Mesenchymal stem cell (in vitro differentiated cells and primary cell): ENCODE results near the gene UNG.

ENCODE experiments used
- DNase-seq: peaks from one replicate; pipeline ENCODE4 v3.0.0-alpha.2; 2013
- H2AFZ ChIP-seq: one replicate; pipeline ENCODE4 v1.6.1; 2013; ENCODE audit warnings: low read depth, mild to moderate bottlenecking, control low read depth, inconsistent platforms, low read length, moderate library complexity
- H2AK5ac ChIP-seq: 2 replicates; pipeline ENCODE4 v1.6.1; 2013; ENCODE audit warnings: low read length, moderate library complexity, mild to moderate bottlenecking, inconsistent platforms; ENCODE audit not compliant: severe bottlenecking
- H2BK120ac ChIP-seq: one replicate; pipeline ENCODE4 v1.6.1; 2013; ENCODE audit warnings: low read depth, mild to moderate bottlenecking, inconsistent platforms, low read length, moderate library complexity
- H2BK12ac ChIP-seq, 2 experiments: one replicate each; pipeline ENCODE4 v1.6.1; 2013; ENCODE audit warnings: inconsistent platforms in 2 of 2, low read length in 2 of 2, mild to moderate bottlenecking in 2 of 2, moderate library complexity in 2 of 2, control low read depth in 1 of 2
- H2BK15ac ChIP-seq: one replicate; pipeline ENCODE4 v1.6.1; 2013; ENCODE audit warnings: mild to moderate bottlenecking, low read depth, inconsistent platforms; ENCODE audit not compliant: poor library complexity, severe bottlenecking
- H2BK5ac ChIP-seq: 2 replicates; pipeline ENCODE4 v1.6.1; 2013; ENCODE audit warnings: low read depth, mild to moderate bottlenecking, low read length, control low read depth, inconsistent platforms; ENCODE audit not compliant: poor library complexity, severe bottlenecking
- H3K14ac ChIP-seq, 2 experiments: one replicate each; pipeline ENCODE4 v1.6.1; 2013; ENCODE audit warnings: inconsistent platforms in 2 of 2, low read length in 2 of 2, control low read depth in 1 of 2, mild to moderate bottlenecking in 1 of 2, moderate library complexity in 1 of 2
- H3K18ac ChIP-seq, 2 experiments: one replicate each; pipeline ENCODE4 v1.6.1; 2013; ENCODE audit warnings: inconsistent platforms in 2 of 2, low read length in 2 of 2, control low read depth in 1 of 2, low read depth in 1 of 2, mild to moderate bottlenecking in 1 of 2
- H3K23ac ChIP-seq, 2 experiments: one replicate each; pipeline ENCODE4 v1.6.1; 2013; ENCODE audit warnings: inconsistent platforms in 2 of 2, low read length in 2 of 2, mild to moderate bottlenecking in 2 of 2, moderate library complexity in 2 of 2, control low read depth in 1 of 2
- H3K27ac ChIP-seq: 2 replicates; pipeline ENCODE4 v1.5.1; 2013; ENCODE audit warnings: mild to moderate bottlenecking, moderate library complexity, low read length, control low read depth, inconsistent platforms; ENCODE audit not compliant: poor library complexity, severe bottlenecking
- H3K27me3 ChIP-seq, 2 experiments: 2 replicates each; pipeline versions ENCODE4 v1.6.1 to v1.7.0; 2013; ENCODE audit warnings: low read length in 2 of 2, mild to moderate bottlenecking in 2 of 2, moderate library complexity in 2 of 2, control low read depth in 1 of 2, inconsistent platforms in 1 of 2; ENCODE audit not compliant: control insufficient read depth in 1 of 2, insufficient read depth in 1 of 2
- H3K36me3 ChIP-seq, 2 experiments: 2 replicates each; pipeline versions ENCODE4 v1.6.1 to v1.7.0; 2013; ENCODE audit warnings: low read length in 2 of 2, control low read depth in 1 of 2, inconsistent platforms in 1 of 2, low read depth in 1 of 2, mild to moderate bottlenecking in 1 of 2; ENCODE audit not compliant: insufficient read depth in 2 of 2, control insufficient read depth in 1 of 2
- H3K4ac ChIP-seq, 2 experiments: one replicate each; pipeline ENCODE4 v1.6.1; 2013; ENCODE audit warnings: inconsistent platforms in 2 of 2, low read length in 2 of 2, mild to moderate bottlenecking in 2 of 2, moderate library complexity in 2 of 2, control low read depth in 1 of 2, low read depth in 1 of 2
- H3K4me1 ChIP-seq: 2 replicates; pipeline ENCODE4 v1.6.1; 2013; ENCODE audit warnings: low read depth, low read length, control low read depth; ENCODE audit not compliant: control insufficient read depth, insufficient read depth
- H3K4me2 ChIP-seq: 2 replicates; pipeline ENCODE4 v1.6.1; 2013; ENCODE audit warnings: low read length, mild to moderate bottlenecking, inconsistent platforms; ENCODE audit not compliant: poor library complexity, severe bottlenecking
- H3K4me3 ChIP-seq, 2 experiments: 2 replicates each; pipeline versions ENCODE4 v1.5.1 to v1.7.0; 2013; ENCODE audit warnings: low read length in 2 of 2, mild to moderate bottlenecking in 2 of 2, control low read depth in 1 of 2, low read depth in 1 of 2; ENCODE audit not compliant: insufficient read depth in 1 of 2
- H3K79me1 ChIP-seq: replicated peaks from 2 replicates; pipeline ENCODE4 v1.6.1; 2013; ENCODE audit warnings: mild to moderate bottlenecking, control low read depth, low read length, inconsistent platforms; ENCODE audit not compliant: poor library complexity, severe bottlenecking
- H3K9ac ChIP-seq: 2 replicates; pipeline ENCODE4 v1.7.0; 2013; ENCODE audit warnings: mild to moderate bottlenecking, low read length, moderate library complexity
- H3K9me3 ChIP-seq: 2 replicates; pipeline ENCODE4 v1.7.0; 2013; ENCODE audit warnings: mild to moderate bottlenecking, low read length; ENCODE audit not compliant: control insufficient read depth
- H4K8ac ChIP-seq: one replicate; pipeline ENCODE4 v1.6.1; 2013; ENCODE audit warnings: inconsistent platforms, mild to moderate bottlenecking, low read length, moderate library complexity
- H4K91ac ChIP-seq: one replicate; pipeline ENCODE4 v1.6.1; 2013; ENCODE audit warnings: mild to moderate bottlenecking, low read length, inconsistent platforms
- WGBS: methylation state at CpG from one replicate; pipeline ENCODE4 v1.1.7; 2013; ENCODE audit warnings: mixed read lengths; 5-methylcytosine and 5-hydroxymethylcytosine counted together

UNG gene

DNA sequence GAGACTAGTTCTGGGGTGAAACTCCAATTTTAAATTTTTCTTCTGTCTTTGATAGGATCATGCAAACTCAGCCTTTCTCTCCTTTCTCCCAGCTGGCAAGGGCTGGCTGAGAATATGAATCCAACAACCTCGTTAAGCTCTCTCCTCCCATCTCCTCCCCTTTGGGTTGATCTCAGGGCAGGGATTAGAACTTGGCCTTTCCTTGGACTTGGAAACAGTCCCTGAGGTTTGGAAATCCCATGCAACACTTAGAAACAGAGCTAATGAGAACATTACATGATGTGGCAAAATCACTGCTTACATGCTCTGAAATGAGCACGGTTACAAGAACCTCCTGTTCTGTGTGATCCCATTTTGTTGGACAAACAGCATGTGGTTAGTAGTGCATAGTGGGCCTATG, 50.6 kb downstream of the UNG start:
- no peak overlapping the region for H3K23ac ChIP-seq
- no peak overlapping the region for H2AK5ac ChIP-seq
- H3K18ac ChIP-seq: no peak overlapping the region
- no peak overlapping the region for H2BK15ac ChIP-seq
- H4K91ac ChIP-seq: no peak overlapping the region
- no peak overlapping the region for H2BK120ac ChIP-seq
- no peak overlapping the region for H2BK12ac ChIP-seq
- peaks cover 0 to 17% of the 10 kb centered on the region in 2 experiments for H3K27me3 ChIP-seq
- WGBS: 58% methylated on average over 2 of the region's 2 CpGs
- DNase-seq: no peak
- no peak overlapping the region for H3K4me3 ChIP-seq
- H4K8ac ChIP-seq: no peak overlapping the region
- no peak overlapping the region for H2AFZ ChIP-seq
- H3K27ac ChIP-seq: no peak overlapping the region
- H3K4me2 ChIP-seq: no peak overlapping the region
- no peak overlapping the region for H2BK5ac ChIP-seq
- H3K14ac ChIP-seq: peak overlapping the region in 1 of 2 experiments; percentile 59
- no peaks in the 10 kb centered on the region for H3K36me3 ChIP-seq
- no peaks in the 10 kb centered on the region for H3K9me3 ChIP-seq
- H3K4me1 ChIP-seq: no peaks in the 10 kb centered on the region
- H3K79me1 ChIP-seq: no peaks in the 10 kb centered on the region
- no peak overlapping the region for H3K4ac ChIP-seq
- peak overlapping the region; percentile 71 for H3K9ac ChIP-seq

GRCh38 chr12:109150124-109150640, 52.8 kb downstream of the UNG start:
- WGBS: 91% methylated on average over 9 of the region's 9 CpGs
- H3K27ac ChIP-seq: no peak overlapping the region

GRCh38 chr12:109151457-109151856, 54.1 kb downstream of the UNG start:
- H3K4me2 ChIP-seq: no peak overlapping the region
- H3K79me1 ChIP-seq: no peaks in the 10 kb centered on the region
- H3K14ac ChIP-seq: no peak overlapping the region
- WGBS: 87% methylated on average over 4 of the region's 4 CpGs
- DNase-seq: no peak
- H3K9me3 ChIP-seq: no peaks in the 10 kb centered on the region
- H3K36me3 ChIP-seq: no peaks in the 10 kb centered on the region
- H3K9ac ChIP-seq: no peak overlapping the region
- peaks cover 0 to 17% of the 10 kb centered on the region in 2 experiments for H3K27me3 ChIP-seq
- H3K4ac ChIP-seq: no peak overlapping the region
- no peak overlapping the region for H4K8ac ChIP-seq
- no peak overlapping the region for H2BK120ac ChIP-seq
- no peak overlapping the region for H2AK5ac ChIP-seq
- no peak overlapping the region for H4K91ac ChIP-seq
- no peak overlapping the region for H3K27ac ChIP-seq
- no peak overlapping the region for H3K18ac ChIP-seq
- H2BK5ac ChIP-seq: no peak overlapping the region
- H3K4me3 ChIP-seq: no peak overlapping the region
- no peak overlapping the region for H2AFZ ChIP-seq
- H2BK12ac ChIP-seq: no peak overlapping the region
- peaks cover 7% of the 10 kb centered on the region for H3K4me1 ChIP-seq
- no peak overlapping the region for H3K23ac ChIP-seq
- H2BK15ac ChIP-seq: no peak overlapping the region

More at GRCh38 chr12:109150124-109150640, 52.8 kb downstream of the UNG start:
- Histone ChIP-seq H4K91ac (no peak overlapping the region), H3K4ac (no peak overlapping the region), H2BK120ac (no peak overlapping the region), H3K4me2 (no peak overlapping the region), H2BK15ac (no peak overlapping the region), H2BK5ac (no peak overlapping the region), H3K79me1 (no peaks in the 10 kb centered on the region), H2AK5ac (no peak overlapping the region), H2BK12ac (no peak overlapping the region), H3K4me3 (no peak overlapping the region), H3K27me3 (peaks cover 0 to 17% of the 10 kb centered on the region in 2 experiments), H4K8ac (no peak overlapping the region), H3K9ac (no peak overlapping the region), H3K23ac (no peak overlapping the region), H3K36me3 (no peaks in the 10 kb centered on the region), H3K4me1 (peaks cover 7% of the 10 kb centered on the region), H2AFZ (no peak overlapping the region), H3K9me3 (no peaks in the 10 kb centered on the region), H3K14ac (no peak overlapping the region), H3K18ac (no peak overlapping the region)
- DNase-seq: no peak

DNA sequence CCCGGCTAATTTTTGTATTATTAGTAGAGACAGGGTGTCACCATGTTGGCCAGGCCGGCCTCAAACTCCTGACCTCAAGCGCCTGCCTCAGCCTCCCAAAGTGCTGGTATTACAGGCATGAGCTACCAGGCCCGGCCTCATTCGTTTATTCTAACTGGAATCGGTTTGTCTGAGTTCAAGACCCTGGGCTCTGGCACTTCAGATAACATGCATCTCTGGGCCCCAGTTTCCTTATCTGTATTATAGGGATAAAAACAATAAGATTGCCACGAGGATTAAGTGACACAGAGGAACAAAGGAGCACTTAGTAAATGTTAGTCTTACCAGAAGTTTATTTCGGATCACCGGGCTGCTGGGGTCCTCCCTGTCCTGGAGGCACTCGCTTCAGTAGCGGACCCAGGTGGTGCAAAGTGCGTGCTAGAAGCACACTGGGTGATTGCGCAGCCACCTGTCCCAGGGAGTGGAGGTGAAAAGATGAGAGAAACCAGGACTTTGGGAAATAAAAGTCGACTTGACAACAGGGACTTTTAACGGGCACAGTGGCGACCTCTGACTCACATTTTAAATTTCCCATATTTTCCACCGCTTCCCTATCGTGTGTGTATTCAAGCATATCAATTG, 56.5 kb downstream of the UNG start:
- WGBS: 50% methylated on average over 13 of the region's 18 CpGs
- no peak overlapping the region for H2BK15ac ChIP-seq
- no peak for DNase-seq
- no peak overlapping the region for H2BK5ac ChIP-seq
- peaks cover 0 to 17% of the 10 kb centered on the region in 2 experiments for H3K27me3 ChIP-seq
- H2AK5ac ChIP-seq: no peak overlapping the region
- peak overlapping the region; percentile 75 for H3K9ac ChIP-seq
- H2AFZ ChIP-seq: no peak overlapping the region
- H3K14ac ChIP-seq: no peak overlapping the region
- no peak overlapping the region for H3K23ac ChIP-seq
- no peaks in the 10 kb centered on the region for H3K9me3 ChIP-seq
- H4K8ac ChIP-seq: peak overlapping the region; percentile 4
- no peak overlapping the region for H3K18ac ChIP-seq
- peaks cover 7% of the 10 kb centered on the region for H3K4me1 ChIP-seq
- H2BK12ac ChIP-seq: no peak overlapping the region
- no peak overlapping the region for H3K27ac ChIP-seq
- peak overlapping the region; percentile 17 to 75 for H3K4me3 ChIP-seq
- H2BK120ac ChIP-seq: no peak overlapping the region
- no peak overlapping the region for H4K91ac ChIP-seq
- no peak overlapping the region for H3K4ac ChIP-seq
- peak overlapping the region; percentile 49 for H3K4me2 ChIP-seq
- no peaks in the 10 kb centered on the region for H3K79me1 ChIP-seq
- H3K36me3 ChIP-seq: no peaks in the 10 kb centered on the region
